ENCODE measurements around the gene MCRIP2. TPM values are rescaled to one million over a fixed set of nuclear protein-coding genes. Genes with fewer than 3 reads are reported as not detected.

MCRIP2 gene
- total and polyA plus RNA-seq, 9 of the 15 experiments (the other 6 are each of a cell fraction or from before 2014, with no cell fraction given) = 0.80 to 120 (median 35.2) TPM

DNA sequence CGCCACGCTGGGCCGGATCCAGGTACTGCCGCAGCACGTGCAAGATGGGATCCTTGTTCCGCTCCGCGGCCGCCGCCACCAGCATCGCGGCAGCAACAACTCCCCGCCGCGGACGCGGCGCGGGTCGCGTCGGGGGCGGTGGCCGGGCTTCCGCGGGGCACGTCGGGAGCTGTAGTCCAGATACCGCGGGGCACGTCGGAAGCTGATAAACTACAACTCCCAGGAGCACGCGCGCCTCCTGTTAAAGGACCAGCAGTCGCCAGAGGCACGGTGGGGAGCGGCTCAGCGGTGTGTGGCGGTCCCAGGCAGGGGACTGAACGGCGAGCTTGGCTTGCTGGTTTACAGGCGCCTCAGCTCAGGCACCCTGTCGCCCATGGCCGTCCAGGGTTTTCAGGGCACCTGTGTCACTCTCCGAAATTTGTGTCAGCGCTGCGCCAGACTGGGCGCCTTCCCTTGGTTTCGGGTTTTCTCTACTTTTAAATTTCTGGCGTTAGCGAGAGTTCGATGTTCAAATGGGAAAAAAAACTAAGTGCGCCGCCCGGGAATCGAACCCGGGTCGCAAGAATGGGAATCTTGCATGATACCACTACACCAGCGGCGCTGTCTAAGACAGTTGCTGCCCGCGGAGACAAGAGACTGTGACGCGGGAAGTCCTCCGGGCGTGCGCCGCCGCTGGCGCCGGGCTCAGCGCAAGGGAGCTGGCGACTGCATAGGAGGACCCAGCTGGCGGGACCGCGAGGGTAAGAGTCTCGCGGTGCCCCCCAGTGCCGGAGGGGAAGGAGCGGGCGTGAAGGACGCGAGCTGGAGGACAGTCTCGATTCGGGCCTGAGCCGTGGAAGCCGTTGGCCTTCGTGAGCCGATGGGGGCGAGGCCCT, 5.2 kb upstream of the MCRIP2 start, which contains the start of gene METTL26 (continued):
- 0 out of 2 replicates have a peak, but pooled peaks have one; percentile 52 for TF ChIP-seq RERE (CRISPR knock-in tag; IDR thresholded peaks at IDR 0.05; ENCODE audit: borderline replicate concordance)
- peak; percentile 90 for TF ChIP-seq NBN (IDR thresholded peaks at IDR 0.05; ENCODE audit: low read depth)
- no peak for TF ChIP-seq ATF3 (IDR thresholded peaks at IDR 0.05)
- peak; percentile 89 for TF ChIP-seq ATF3 (CRISPR knock-in tag; conservative IDR thresholded peaks at IDR 0.05)
- TF ChIP-seq NRF1 (conservative IDR thresholded peaks at IDR 0.05 in 1 of 2, IDR thresholded peaks at IDR 0.05 in 1 of 2) = peak; percentile 72 to 77
- no peak for TF ChIP-seq JUNB (CRISPR knock-in tag; conservative IDR thresholded peaks at IDR 0.05)
- TF ChIP-seq BCL6 (CRISPR knock-in tag; IDR thresholded peaks at IDR 0.05) = no peak
- peak; percentile 93 for TF ChIP-seq ETV5 (CRISPR knock-in tag; IDR thresholded peaks at IDR 0.05; ENCODE audit: low read depth)
- TF ChIP-seq ZBTB7A (IDR thresholded peaks at IDR 0.05; ENCODE audit: borderline replicate concordance, control insufficient read depth, low read depth, low read length) = peak; percentile 92
- TF ChIP-seq ZFP91 (CRISPR knock-in tag; IDR thresholded peaks at IDR 0.05) = peak; percentile 100
- peak; percentile 92 for TF ChIP-seq FIP1L1 (IDR thresholded peaks at IDR 0.05; ENCODE audit: low read depth, low read length, poor library complexity, severe bottlenecking)
- TF ChIP-seq, protein P1, sequence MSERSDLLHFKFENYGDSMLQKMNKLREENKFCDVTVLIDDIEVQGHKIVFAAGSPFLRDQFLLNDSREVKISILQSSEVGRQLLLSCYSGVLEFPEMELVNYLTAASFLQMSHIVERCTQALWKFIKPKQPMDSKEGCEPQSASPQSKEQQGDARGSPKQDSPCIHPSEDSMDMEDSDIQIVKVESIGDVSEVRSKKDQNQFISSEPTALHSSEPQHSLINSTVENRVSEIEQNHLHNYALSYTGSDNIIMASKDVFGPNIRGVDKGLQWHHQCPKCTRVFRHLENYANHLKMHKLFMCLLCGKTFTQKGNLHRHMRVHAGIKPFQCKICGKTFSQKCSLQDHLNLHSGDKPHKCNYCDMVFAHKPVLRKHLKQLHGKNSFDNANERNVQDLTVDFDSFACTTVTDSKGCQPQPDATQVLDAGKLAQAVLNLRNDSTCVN (CRISPR knock-in tag; IDR thresholded peaks at IDR 0.05) = no peak
- TF ChIP-seq THAP12 (CRISPR knock-in tag; IDR thresholded peaks at IDR 0.05) = peak; percentile 73
- TF ChIP-seq MAZ (CRISPR knock-in tag; conservative IDR thresholded peaks at IDR 0.05 in 1 of 2, IDR thresholded peaks at IDR 0.05 in 1 of 2) = peak; percentile 14 to 38; a peak in 3 of 4 replicates
